Gastrocnemius medialis (tissue), 4 donors: ENCODE data around the gene ZFP92.

Experiments
- POLR2A ChIP-seq, 2 donors: fragments of 450-650 bp; IDR thresholded peaks; one replicate each; pipeline ENCODE4 v1.6.1; 2017; ENCODE audit warnings: antibody characterized with exemption in 2 of 2, mild to moderate bottlenecking in 2 of 2, moderate library complexity in 2 of 2
- TF ChIP-seq, protein P1 (sequence below), 5 experiments: fragments of 450-650 bp in 3 of 5; fragments of 200-600 bp in 2 of 5; sonication (generic) in 2 of 5; IDR thresholded peaks in 4 of 5; conservative IDR thresholded peaks in 1 of 5; 1 replicate in 4 of 5; 2 replicates in 1 of 5; pipeline ENCODE4 v1.5.1; 2016 to 2019; ENCODE audit warnings: antibody characterized with exemption in 5 of 5, mild to moderate bottlenecking in 3 of 5, moderate library complexity in 3 of 5

GRCh38 chrX:153387345-153387744, 23.9 kb upstream of the ZFP92 start:
- no peak for TF ChIP-seq POLR2A (IDR thresholded peaks at IDR 0.05)
- TF ChIP-seq, protein P1, sequence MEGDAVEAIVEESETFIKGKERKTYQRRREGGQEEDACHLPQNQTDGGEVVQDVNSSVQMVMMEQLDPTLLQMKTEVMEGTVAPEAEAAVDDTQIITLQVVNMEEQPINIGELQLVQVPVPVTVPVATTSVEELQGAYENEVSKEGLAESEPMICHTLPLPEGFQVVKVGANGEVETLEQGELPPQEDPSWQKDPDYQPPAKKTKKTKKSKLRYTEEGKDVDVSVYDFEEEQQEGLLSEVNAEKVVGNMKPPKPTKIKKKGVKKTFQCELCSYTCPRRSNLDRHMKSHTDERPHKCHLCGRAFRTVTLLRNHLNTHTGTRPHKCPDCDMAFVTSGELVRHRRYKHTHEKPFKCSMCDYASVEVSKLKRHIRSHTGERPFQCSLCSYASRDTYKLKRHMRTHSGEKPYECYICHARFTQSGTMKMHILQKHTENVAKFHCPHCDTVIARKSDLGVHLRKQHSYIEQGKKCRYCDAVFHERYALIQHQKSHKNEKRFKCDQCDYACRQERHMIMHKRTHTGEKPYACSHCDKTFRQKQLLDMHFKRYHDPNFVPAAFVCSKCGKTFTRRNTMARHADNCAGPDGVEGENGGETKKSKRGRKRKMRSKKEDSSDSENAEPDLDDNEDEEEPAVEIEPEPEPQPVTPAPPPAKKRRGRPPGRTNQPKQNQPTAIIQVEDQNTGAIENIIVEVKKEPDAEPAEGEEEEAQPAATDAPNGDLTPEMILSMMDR (IDR thresholded peaks at IDR 0.05 in 4 of 5, conservative IDR thresholded peaks at IDR 0.05 in 1 of 5), result no peak
